Activated T-cell treated with anti-CD3 and anti-CD28 coated beads for 48 hours (primary cell): ENCODE measurements around the gene RNF8.
"Not testable (repeated sequence)": the region's sequence is repeated elsewhere in the genome, so short reads cannot be mapped to it uniquely, and the experiment has no call there.

Source experiments
- DNase-seq: peaks from one replicate; pipeline ENCODE4 v3.0.0-alpha.2; 2020; ENCODE audit warnings: low read depth

RNF8 gene

DNA sequence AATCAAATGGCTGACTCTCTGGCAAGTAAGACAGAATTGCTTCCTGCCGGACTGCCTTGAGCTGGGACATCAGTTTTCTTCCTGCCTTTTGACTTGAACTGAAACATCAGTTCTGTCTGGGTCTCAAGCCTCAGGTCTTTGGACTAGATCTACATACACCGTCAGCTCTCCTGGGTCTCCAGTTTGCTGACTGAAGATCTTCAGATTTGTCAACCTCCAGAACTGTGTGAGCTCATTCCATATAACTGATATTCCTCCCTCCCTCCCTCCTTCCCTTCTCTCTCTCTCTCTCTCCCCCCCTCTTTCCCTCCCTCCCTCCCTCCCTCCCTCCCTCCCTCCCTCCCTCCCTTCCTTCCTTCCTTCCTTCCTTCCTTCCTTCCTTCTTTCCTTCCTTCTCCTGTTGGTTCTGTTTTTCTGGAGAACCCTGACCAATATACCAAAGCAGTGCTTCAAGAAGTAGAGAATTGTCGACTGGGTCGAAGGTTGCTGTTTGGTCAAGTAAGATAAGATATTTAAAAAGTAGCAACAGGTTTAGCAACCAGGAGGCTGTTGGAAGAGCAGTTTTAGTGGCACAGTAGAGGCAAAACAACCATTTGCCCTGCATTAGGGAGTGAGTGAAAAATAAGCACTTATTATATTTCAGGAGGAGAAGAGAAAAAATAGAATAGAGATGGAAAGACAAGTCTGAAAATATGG lies 46.2 kb downstream of the RNF8 start:
- no peak for DNase-seq

DNA sequence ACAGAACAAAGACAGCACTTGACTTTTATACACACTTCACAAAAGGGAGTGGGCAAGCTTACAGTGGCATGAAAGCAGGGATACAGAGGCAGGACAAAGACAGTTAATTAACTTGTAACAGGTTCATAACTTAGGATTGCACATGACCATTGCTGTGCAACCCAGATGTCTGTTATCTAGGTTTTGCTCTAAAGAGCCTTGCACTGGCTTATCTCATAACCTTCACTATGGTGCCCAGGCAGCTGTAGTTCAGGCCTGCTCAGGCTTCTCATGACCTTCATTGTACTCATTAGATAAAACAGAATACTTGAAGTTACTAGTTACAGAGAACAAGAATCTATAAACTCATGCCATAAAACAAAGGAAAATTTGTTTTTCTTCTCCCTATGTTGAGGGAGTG lies 47.9 kb downstream of the RNF8 start:
- DNase-seq, result not testable (repeated sequence)

DNA sequence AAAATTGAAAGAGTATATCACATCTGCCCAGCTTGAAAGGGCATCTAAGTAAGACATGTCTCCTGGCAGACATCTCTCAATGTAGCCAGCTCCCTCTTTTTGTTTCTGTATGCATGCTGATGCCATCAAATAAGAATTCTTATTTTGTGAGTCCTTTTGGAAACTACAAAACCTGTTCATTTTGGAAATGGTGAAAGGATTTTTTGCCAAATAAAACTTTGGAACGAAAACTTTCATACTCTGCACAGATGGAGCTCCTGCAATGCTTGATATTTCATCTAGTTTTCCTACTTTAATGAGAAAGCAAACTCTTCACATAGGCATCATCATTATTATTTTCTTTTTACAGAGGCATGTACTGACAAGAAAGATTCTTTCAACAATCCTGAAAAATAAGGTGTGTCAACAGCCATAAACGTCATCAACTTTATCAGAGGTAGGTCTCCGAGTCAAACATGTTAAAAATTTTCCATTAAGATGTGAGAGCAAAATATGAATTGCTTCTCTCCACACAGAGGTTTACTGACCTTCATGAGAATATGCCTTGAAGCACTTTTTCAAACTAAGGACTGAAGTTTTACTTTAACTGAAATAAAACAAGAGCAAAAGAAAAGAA lies 53.1 kb downstream of the RNF8 start:
- DNase-seq, result no peak

DNA sequence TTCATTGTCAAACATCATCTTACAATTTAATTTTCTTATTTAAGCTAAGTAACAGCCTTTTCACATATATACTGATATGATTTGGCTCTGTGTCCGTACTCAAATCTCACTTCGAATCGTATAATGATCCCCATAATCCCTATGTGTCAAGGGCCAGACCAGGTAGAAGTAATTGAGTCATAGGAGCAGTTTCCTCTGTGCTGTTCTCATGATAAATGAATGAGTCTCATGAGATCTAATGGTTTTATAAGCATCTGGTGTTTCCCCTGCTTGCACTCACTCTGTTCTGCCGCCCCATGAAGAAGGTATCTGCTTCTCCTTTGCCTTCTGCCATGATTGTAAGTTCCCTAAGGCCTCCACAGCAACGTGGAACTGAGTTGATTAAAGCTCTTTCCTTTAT lies 54.2 kb downstream of the RNF8 start:
- DNase-seq, result no peak

DNA sequence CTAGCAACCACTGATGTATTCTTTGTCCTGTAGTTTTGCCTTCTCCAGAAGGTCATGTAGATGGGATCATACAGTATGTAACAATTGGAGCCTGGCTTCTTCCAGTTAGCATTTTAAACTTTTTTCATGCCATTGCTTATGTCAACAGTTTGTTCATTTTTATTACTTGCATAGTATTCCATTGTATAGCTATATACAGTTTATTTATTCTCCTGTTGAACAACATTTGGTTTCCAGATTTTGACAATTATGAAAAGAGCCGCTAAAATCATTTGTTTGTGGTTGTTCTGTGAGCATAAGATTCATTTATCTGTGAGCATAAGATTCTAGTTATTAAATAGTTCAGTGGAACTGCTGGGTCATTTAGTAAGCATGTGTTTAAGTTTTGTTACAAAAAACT lies 55.7 kb downstream of the RNF8 start:
- no peak for DNase-seq

DNA sequence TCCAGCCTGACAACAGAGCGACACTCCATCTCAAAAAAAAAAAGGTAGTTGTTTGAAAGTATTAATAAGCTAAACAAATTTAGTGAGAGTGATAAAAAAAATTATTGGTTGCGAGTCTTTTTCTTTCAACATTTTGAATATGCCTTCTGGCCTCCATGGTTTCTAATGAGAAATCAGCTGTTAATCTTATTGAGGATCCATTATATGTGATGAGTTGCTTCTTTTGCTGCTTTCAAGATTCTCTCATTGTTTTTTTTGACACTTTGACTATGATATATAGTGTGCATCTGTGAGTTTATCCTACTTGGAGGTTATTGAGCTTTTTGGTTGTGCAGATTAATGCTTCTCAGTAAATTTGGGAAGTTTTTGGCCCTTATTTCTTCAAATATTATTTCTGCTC lies 63.6 kb downstream of the RNF8 start:
- no peak for DNase-seq

DNA sequence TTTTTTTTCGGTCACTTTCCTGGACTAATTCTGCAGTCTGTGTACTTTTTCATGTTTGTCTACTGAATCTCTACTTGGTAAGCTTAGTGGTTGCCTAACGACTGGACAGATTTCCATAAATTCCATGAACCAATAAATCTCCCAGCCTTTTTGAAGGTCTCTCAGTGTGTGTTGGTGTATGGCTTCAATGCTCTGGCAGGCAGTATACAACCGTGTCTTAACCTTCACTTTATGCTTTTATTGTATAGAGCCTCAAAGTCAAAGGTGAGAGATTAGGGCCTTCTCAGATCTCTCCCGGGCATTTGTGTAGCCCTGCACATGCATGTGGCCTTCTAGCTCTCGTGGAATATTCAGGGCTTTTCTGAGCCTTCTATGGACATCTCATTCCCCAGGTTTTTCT lies 64.9 kb downstream of the RNF8 start:
- DNase-seq, result no peak

DNA sequence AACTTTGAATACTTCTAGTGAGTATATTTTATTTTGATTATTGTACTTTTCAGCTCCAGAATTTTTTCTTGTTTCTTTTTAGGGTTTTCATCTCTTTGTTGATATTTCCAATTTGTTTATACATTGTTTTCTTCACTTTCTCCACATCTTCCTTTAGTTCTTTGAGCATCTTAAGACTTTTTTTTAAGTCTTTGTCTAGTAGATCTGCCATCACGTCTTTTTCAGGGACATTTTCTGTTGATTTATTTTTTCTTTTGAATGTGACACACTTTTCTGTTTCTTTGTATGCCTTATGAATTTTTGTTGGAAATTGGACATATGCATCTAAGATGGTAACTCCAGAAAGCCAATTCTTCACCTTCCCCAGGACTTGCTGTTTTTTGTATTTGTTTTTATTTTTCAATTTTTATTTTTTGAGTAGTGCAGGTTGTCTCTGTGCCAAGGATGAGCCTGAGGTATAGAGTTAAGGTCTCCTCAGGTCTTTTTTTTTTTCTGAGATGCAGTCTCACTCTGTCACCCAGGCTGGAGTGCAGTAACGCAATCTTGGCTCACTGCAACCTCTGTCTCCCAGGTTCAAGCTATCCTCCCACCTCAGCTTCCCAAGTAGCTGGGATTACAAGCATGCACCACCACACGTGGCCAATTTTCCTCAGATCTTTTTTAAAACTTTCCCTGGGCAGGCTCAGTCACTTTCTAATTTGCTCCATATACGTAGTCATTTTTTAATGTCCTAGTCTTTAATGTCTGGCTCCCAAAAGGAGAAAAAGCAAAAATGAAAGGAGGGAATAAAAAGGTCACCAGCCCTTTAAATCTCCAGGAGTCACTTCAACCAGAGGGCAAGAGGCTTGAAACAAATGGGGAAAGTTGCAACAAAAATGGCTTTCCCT lies 72.5 kb downstream of the RNF8 start:
- DNase-seq, result no peak

DNA sequence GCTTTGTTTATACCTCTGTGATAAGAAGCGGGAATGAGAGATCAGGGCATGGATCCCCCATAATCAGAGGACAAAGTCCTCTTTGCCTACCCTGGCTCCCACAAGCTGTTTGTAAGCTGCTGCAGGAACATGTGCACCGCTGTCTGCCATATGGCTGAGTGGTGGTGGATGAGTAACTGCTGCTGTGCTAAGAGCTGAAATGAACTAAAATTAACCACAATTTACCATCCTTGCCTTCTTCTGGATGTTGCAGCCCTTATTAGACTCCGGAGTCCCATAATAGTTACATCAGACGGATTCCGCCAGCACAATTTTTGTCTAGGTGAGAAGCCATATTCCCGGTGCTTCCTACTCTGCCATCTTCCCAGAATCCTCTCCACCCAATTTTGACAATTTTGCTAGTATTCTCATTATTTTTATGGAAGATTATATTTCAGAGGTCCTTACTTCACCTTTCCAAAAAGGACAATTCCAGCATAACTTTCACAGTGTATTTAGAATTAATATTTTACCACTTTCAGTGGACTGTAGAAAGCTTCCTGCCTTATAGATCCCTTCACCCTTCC lies 73.2 kb downstream of the RNF8 start:
- no peak for DNase-seq

DNA sequence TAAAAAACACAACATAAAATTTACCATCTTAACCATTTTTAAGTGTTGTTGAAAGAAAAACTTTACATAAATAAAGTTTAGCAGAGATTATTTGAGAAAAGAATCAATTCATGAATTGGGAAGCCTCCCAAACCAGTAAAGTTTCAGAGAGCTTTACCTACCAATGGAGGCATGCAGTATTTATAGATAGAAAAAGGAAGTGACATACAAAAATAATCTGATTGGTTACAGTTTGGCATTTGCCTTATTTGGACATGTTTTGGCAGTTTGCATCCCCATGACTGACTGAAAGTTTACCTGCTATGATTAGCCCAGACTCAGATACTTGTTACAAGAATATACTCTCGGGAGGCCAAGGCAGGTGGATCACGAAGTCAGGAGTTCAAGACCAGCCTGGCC lies 75.6 kb downstream of the RNF8 start:
- no peak for DNase-seq

DNA sequence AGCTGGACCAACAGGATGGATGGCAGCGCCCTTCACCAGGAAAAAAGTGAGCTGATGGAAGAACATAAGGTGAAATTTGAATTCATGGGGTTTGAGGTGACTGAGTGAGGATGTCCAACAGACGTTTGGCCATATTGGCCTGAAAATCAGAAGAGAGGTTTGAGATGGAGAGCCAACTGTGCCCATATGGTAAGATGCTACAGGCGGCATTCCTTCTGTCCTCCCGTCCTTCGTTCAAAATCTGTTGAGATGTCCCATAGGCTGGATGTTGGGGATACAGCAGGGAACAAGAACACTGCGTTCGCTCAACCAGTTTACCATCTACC lies 78.8 kb downstream of the RNF8 start:
- no peak for DNase-seq

DNA sequence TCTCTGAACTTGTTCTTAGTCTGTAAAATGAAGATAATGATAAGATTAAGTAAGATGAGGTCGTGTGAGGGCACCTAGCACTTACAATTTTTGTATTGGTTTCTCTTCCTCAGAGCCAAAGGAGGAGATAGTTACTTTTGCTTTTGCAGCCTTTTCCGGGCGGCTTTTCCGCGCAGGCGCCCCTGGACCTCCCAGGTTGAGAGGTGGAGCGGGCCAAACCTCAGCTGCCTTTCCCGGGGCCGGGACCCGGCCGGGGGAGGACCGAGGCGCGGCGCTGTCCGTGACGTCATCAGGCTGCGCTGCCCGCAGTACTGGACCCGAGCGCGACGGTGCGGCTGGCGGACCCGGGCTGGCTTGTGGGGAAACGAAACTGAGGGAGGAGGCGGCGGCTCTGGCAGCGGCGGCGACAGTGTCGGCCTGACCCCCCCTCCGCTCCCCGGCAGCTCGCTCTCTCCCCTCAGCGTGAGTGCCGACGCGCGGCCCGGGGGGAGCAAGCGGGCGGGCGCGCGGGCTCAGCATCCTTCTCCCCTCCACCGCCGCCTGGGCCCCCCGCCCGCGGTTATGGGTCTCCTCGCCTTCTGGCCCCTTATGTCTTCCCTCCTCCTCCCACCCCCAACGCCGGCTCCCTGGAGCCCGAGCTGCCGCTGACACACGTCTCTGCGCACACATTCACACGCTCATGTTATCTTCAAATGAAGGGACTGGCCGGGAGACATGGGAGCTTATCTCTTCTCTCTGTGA lies 79.3 kb downstream of the RNF8 start, which contains the start of gene CMTR1:
Gene CMTR1, plus strand, starts transcription at position 306 of the 741 bp plus-strand sequence. CDS start 2,409 bp downstream, outside the sequence.
- peak; percentile 97 for DNase-seq

DNA sequence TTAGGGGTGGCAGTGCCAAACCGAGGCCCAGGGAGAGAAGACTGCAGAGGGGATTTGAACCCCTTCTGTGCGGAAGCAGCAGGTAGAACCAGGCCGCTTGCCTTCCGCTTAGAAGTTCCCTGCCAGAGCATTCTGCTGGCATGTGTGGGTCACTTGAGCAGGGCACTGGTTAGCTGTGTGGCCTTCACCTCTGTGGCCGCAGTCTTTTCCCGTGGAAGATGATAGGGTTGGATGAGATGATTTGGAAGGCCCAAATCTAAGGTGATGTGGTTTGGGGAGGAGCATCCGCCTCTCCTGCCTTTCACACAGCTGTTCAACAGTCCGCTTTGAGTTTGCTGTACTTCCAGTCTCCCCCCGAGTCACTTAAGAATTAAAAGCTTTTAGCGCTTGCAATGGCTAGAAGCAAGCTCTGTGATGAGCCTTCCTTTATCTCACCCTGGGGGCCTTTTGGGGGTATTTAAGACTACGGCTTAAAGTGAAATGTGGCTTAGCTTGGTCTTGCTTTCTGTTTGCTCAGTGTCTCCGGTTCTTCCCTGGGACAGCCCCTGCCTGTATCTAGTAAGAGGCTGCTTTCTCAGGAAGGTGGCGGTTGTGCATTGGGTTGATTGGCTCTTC lies 80.0 kb downstream of the RNF8 start:
- DNase-seq, result peak; percentile 35

DNA sequence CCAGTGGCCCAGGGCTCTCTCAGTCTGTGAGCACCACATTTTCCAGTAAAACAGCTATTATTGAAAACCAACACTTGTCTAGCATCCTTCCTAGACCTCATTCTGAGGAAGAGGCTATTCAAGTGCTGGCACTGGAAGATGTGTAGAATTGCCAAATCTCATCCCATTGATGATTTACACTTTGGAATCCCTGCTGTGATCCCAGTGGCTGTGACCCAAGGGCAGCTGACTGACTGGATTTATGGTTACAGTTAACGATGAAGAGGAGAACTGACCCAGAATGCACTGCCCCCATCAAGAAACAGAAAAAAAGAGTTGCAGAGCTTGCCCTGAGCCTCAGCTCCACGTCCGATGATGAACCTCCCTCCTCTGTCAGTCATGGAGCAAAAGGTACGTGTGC lies 81.6 kb downstream of the RNF8 start:
- DNase-seq, result no peak

DNA sequence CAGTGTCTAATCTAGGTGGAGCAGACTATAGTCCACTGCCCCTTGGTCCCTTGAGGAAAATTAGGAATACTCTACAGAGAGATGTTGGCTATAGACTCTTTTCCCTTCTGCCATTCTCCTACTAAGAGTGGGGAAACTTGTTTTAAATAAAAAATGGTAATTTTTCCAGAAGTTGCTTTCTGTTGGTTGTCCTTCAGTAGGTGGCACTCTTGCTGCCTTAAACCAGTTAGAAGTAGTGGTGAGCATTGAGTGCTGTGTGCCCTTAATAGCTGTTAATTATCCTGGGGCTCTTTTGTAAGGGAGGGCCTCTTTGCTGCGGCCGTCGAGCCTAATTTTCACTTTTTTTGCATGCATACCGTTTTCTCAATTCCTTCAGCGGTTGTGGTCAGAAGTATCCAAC lies 82.0 kb downstream of the RNF8 start:
- DNase-seq, result no peak

DNA sequence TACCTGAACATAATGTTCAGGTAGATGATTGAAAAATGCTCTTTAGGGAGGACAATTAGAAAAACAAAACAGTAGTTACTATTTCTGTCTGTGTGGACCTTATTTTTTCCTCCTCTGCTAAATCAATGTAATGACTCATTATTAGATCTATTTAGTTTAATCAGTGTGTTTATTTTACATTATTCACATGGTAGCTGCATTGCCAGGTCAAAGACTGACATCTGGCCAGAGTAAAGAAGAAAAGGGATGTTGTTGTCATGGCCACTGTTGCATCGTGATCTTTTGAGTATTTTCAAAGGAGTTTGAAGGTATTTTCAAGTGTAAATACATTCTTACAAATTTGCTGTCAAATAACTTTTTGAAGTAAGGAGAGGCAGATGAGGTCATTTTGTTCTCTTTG lies 85.1 kb downstream of the RNF8 start:
- DNase-seq, result no peak

DNA sequence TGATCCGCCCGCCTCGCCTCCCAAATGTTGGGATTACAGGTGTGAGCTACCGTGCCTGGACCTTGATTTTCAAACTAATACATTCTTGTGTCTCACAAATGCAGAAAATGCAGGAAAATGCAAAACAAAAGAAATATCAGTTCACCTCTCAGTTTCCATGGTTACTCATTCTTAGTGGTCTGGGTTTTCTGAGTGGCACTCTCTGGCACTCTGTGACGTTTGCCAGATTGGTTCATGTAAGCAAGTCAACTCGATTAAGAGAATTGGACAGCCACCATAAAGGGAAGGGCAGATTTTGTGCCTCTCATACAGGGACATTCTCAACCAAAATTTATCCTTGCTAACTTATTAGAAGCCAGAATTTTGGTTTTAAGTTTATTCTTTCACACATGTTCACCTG lies 87.9 kb downstream of the RNF8 start:
- no peak for DNase-seq

DNA sequence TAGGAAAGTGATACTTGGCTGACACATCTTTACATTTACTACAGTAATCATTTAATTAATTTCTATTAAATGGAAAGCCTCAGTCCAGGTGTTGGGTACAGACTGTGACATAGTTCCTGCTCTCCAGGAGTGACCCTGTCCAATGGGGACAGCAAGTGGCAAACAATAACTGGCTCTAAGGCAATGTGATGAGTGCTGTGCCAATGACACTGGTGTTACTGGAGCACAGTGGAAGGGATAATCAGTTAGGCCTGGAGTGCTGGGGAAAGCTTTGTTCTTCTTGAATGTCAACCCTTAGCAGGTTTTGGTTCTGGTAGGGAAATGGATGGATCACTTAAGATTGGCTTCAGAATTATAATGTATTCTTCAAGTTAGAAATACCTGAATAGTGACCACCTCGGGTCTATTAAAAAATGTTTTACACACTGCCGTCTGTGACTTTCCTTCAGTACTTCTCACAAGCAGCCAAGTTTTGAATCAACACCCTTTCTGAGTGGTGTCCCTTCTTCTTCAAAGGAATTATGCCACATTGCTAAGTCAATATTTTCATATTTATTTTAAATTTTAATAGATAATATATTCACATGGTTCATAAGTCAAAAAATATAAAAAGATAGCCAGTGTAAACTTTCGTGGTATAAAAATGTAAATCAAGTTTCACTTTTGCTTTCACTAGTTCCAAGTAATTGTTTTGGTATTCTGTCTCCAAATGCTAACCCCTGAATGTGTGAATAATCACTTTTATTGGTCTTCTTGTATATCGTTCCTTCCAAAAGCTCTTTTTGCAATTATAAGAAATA lies 88.8 kb downstream of the RNF8 start:
- DNase-seq, result no peak

DNA sequence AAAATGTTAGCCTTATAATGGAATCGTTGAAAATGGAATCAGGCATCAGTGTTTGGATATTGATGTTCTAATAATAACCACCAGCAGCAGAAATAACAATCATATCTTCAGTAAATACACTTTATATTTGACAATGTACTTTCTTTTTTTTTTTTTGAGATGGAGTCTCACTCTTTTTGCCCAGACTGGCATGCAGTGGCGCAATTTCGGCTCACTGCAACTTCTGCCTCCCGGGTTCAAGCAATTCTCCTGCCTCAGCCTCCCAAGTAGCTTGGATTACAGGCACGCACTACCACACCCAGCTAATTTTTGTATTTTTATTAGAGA lies 89.4 kb downstream of the RNF8 start:
- not testable (repeated sequence) for DNase-seq
